CD4-positive, CD25-positive, alpha-beta regulatory T cell (primary cell): ENCODE results near the gene RAC3. TPM values are rescaled to one million over a fixed set of nuclear protein-coding genes. Genes with fewer than 3 reads are reported as not detected.

Experiments used
- ATAC-seq, 2 donors: fragments of 150-1000 bp; cut with Tn5 transposase; one replicate each; pipeline ENCODE4 v1.10.0; 2021; ENCODE audit warnings: low read depth in 2 of 2, moderate number of reproducible peaks in 2 of 2, moderate library complexity in 1 of 2
- DNase-seq, 3 donors: peaks; one replicate each; pipeline versions ENCODE4 v3.0.0 to v3.0.0-alpha.2; 2012 to 2022; ENCODE audit warnings: mixed read lengths in 1 of 3
- H3K27ac ChIP-seq: one replicate; pipeline ENCODE4 v1.7.0; 2013; ENCODE audit warnings: mild to moderate bottlenecking, low read length; ENCODE audit not compliant: insufficient read depth, poor library complexity, severe bottlenecking
- H3K27me3 ChIP-seq: one replicate; pipeline ENCODE4 v1.7.0; 2013; ENCODE audit warnings: low read length; ENCODE audit not compliant: control insufficient read depth, insufficient read depth
- H3K36me3 ChIP-seq: one replicate; pipeline ENCODE4 v1.7.0; 2013; ENCODE audit warnings: mild to moderate bottlenecking, low read length, moderate library complexity; ENCODE audit not compliant: control insufficient read depth, insufficient read depth
- H3K4me1 ChIP-seq: 2 replicates; pipeline ENCODE4 v1.7.0; 2013; ENCODE audit warnings: mild to moderate bottlenecking, low read length; ENCODE audit not compliant: insufficient read depth, control insufficient read depth, poor library complexity, severe bottlenecking
- H3K4me3 ChIP-seq: one replicate; pipeline ENCODE4 v1.7.0; 2013; ENCODE audit warnings: low read depth, mild to moderate bottlenecking, low read length, moderate library complexity
- H3K9me3 ChIP-seq, 2 experiments: 1 replicate in 1 of 2; 2 replicates in 1 of 2; pipeline ENCODE4 v1.7.0; 2013; ENCODE audit warnings: low read length in 2 of 2, mild to moderate bottlenecking in 1 of 2, moderate library complexity in 1 of 2; ENCODE audit not compliant: control insufficient read depth in 2 of 2
- H3K27ac Mint-ChIP-seq, 3 donors: one replicate each; pipeline ENCODE4 v1.8.0; 2020 to 2022; ENCODE audit warnings: mild to moderate bottlenecking in 3 of 3, mixed read lengths in 3 of 3, moderate library complexity in 2 of 3
- H3K27me3 Mint-ChIP-seq: one replicate; pipeline ENCODE4 v1.8.0; 2022; ENCODE audit warnings: mild to moderate bottlenecking, mixed read lengths
- H3K36me3 Mint-ChIP-seq: one replicate; pipeline ENCODE4 v1.8.0; 2020; ENCODE audit warnings: mixed read lengths
- H3K4me1 Mint-ChIP-seq, 4 donors: one replicate each; pipeline ENCODE4 v1.8.0; 2020 to 2022; ENCODE audit warnings: mixed read lengths in 4 of 4, mild to moderate bottlenecking in 1 of 4
- H3K4me3 Mint-ChIP-seq, 4 donors: one replicate each; pipeline ENCODE4 v1.8.0; 2020 to 2022; ENCODE audit warnings: mild to moderate bottlenecking in 4 of 4, mixed read lengths in 4 of 4, moderate library complexity in 3 of 4
- H3K9me3 Mint-ChIP-seq, 7 donors: one replicate each; pipeline ENCODE4 v1.8.0; 2020 to 2022; ENCODE audit warnings: mixed read lengths in 7 of 7, mild to moderate bottlenecking in 3 of 7, moderate library complexity in 2 of 7
- polyA plus RNA-seq, 4 donors: library from polyadenylated mRNA; unstranded; fragments of 300-500 nt; fragmentation: Illumina TruSeq; gene quantifications; one replicate each; pipeline ENCODE4 v1.2.3, GENCODE V29; 2021
- total RNA-seq: library from RNA; stranded (reverse); gene quantifications from one replicate; pipeline ENCODE4 v1.2.3, GENCODE V29; 2022

The RAC3 gene
- total and polyA plus RNA-seq, 5 donors from 2014 or later, result 0.26 to 3.6 TPM; not detected in 3

DNA sequence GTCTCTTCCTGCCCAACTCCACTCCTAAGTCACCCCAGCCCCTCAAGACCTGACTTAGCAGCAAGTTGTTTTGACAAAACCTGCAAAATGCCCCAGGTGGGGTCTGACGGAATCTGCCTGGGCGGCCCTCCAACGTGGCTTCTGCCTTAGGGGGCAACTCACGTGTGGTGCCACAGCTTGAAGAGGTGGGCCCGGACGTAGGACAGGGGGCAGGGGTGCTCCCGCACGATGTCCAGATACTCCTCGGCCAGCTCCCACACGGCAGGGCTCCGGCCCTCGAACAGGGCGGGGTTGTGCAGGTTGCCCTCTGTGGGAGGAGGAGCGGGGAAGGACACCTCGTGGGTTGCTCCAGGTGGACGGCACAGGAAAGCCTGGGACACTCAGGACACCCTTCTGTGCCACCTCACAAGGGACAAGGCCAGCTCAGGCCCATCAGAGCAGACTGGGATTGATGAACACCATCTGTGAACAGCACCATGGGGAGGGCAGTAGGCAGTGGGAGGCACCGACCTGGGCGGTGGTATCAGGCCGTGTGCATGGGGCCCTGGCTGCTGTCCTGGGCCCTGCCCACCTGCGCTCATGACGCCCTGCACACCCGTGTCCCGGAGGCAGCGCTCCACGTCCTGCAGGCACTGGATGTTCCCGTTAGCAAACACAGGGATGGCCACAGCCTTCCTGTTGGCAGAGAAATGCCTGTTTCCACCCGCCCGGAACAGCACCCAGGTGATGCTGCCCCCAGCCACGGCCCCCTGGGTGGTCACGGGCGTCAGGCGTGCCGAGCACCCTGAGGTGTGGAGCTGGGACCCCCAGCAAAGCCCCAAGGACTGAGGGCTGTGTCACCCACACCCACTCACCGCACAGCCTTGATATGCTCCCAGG, 29.8 kb downstream of the RAC3 start:
- peaks cover 18% of the 10 kb centered on the region for H3K36me3 ChIP-seq
- no peaks in the 10 kb centered on the region for H3K9me3 ChIP-seq
- peaks cover 0 to 2% (median 0%) of the 10 kb centered on the region in 7 donors for H3K9me3 Mint-ChIP-seq
- peaks cover 5% of the 10 kb centered on the region for H3K36me3 Mint-ChIP-seq
- H3K27ac ChIP-seq, result no peak overlapping the region
- DNase-seq, result no peak
- H3K4me3 ChIP-seq, result no peak overlapping the region
- ATAC-seq, result no peak
- no peak overlapping the region for H3K4me3 Mint-ChIP-seq
- H3K27me3 Mint-ChIP-seq, result no peaks in the 10 kb centered on the region
- peaks cover 0 to 13% (median 1%) of the 10 kb centered on the region in 4 donors for H3K4me1 Mint-ChIP-seq
- H3K27ac Mint-ChIP-seq, result no peak overlapping the region
- no peaks in the 10 kb centered on the region for H3K27me3 ChIP-seq
- peaks cover 23% of the 10 kb centered on the region for H3K4me1 ChIP-seq

DNA sequence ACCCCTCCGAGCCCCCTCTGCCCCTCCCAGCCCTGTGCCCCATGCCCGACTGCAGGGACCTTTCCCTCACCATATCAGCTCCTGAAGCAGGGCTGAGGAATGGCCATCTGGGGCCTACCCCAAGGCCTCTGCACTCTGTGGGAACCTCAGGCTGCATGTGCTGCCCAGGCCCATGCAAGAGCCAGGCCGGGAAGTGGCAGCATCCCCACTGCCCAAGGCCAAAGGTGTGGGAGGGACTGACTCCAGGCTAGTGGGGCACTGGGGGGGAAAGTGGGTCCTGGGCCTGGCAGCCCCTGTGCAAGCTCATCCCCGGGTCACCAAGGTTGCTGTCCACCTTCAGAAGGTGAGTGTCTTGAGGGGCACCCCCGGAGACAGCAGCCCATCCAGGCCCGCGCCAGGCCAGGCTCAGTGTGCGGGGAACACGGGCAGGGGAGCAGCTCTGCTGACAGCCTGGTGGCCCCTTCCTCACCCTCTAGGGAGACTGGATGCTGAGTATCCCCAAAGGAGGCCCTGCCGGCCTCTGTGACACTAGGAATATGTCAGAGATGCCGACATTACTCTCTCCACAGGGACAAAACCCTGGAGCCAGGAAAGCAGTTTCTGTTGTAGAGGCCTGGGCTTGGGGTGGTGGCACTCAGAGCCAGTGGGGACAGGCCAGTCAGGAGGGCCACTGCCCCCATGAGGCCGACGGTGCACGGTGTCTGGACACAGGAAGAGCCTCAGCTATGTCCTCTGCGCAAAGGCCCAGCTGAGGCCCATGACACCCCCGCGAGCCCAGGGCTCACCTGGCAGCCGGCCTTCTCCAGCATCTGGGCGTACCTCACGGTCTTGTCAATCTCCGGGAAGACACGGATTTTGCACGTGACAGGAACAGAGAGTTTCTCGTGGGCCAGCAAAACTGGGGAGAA, 30.9 kb downstream of the RAC3 start:
- H3K9me3 Mint-ChIP-seq, result peaks cover 0 to 2% (median 0%) of the 10 kb centered on the region in 7 donors
- H3K27me3 Mint-ChIP-seq, result no peaks in the 10 kb centered on the region
- DNase-seq (no peak), ATAC-seq (no peak)
- Histone ChIP-seq H3K27me3 (no peaks in the 10 kb centered on the region), H3K4me3 (no peak overlapping the region), H3K4me1 (peaks cover 25% of the 10 kb centered on the region), H3K27ac (no peak overlapping the region), H3K36me3 (peaks cover 15% of the 10 kb centered on the region), H3K9me3 (no peaks in the 10 kb centered on the region)
- H3K4me1 Mint-ChIP-seq, result peaks cover 0 to 19% (median 3%) of the 10 kb centered on the region in 4 donors
- H3K27ac Mint-ChIP-seq, result no peak overlapping the region
- peaks cover 5% of the 10 kb centered on the region for H3K36me3 Mint-ChIP-seq
- H3K4me3 Mint-ChIP-seq, result peak overlapping the region in 3 of 4 donors; percentile 39 to 69 (median 41)

DNA sequence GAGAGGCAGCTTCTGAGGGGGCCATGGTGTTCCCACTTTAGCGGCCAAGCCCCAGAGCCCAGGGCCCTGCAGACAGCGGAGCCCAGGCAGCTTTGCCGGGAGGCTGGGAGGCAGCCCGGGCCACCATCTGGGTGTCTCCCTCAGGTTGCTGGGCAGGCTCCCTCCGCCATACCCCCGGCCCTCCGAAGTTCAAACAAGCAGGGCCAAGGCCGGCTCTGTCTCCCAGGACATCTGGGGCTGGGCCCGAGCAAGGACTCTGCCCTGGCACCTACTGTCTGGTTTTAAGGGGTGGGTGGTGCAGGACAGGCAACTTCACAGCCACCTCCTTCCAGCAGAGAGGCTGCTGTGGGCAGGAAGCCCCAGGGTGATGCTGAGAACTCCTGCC, 31.5 kb downstream of the RAC3 start:
- Mint-ChIP-seq H3K27me3 (no peaks in the 10 kb centered on the region), H3K4me3 (peak overlapping the region in 1 of 4 donors; percentile 69), H3K4me1 (peaks cover 0 to 19% (median 3%) of the 10 kb centered on the region in 4 donors), H3K9me3 (peaks cover 0 to 2% (median 0%) of the 10 kb centered on the region in 7 donors), H3K36me3 (peaks cover 1% of the 10 kb centered on the region), H3K27ac (no peak overlapping the region)
- Histone ChIP-seq H3K9me3 (no peaks in the 10 kb centered on the region), H3K36me3 (peaks cover 9% of the 10 kb centered on the region), H3K4me1 (peaks cover 25% of the 10 kb centered on the region), H3K4me3 (no peak overlapping the region), H3K27me3 (no peaks in the 10 kb centered on the region), H3K27ac (no peak overlapping the region)
- no peak for DNase-seq
- ATAC-seq, result no peak

DNA sequence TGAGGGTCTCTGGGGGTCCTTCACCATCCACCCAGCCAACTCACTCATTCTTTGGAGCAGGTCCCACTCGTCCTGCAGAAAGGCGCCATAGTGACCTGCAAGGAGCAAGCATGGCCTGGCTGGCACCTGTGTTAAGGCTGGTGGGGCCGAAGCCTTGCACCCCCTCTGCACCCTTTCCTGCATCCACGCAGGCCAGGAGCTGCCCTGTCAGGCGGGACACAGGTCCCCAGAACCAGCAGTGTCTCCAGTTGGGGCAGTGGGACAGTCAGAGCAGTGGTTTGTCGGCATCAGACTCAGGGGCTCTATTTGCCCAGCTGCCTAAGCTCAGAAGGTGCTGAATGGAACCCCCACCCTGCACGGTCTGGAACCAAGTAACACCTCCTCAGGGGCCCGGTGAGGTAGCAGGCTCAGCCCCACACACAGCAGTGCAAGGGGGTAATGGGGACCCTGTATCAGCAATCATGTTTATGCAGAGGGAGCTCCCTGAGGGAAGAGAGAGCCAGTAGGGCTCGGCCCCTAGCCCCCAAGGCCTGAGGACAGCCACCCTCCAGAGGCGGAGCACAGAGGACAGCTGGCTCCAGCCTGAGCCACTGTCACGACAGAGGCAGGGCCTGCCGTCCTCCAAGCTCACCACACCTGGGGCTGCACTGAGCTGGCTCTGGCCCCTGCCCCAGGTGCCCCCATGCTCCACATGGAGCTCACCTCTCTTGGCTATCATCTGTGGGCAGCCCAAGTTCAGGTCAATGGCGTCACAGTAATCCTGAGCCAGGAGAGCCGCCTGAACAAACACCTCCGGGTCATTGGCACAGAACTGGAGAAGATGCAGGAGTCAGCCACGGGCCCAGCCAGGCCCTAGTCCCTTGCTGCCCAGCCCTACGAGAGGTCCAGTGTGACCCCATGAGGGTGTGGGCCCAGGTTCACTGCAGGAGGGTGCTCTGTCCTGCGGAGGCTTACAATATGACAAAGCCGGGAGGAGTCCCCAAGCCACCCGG, 32.2 kb downstream of the RAC3 start:
- Histone ChIP-seq H3K4me3 (no peak overlapping the region), H3K9me3 (no peaks in the 10 kb centered on the region), H3K4me1 (peaks cover 25% of the 10 kb centered on the region), H3K27me3 (no peaks in the 10 kb centered on the region), H3K27ac (no peak overlapping the region), H3K36me3 (peaks cover 9% of the 10 kb centered on the region)
- ATAC-seq (no peak), DNase-seq (no peak)
- H3K27ac Mint-ChIP-seq, result peak overlapping the region in 1 of 3 donors; percentile 71
- peak overlapping the region; percentile 76 to 83 (median 80) for H3K4me3 Mint-ChIP-seq
- H3K27me3 Mint-ChIP-seq, result no peaks in the 10 kb centered on the region
- peaks cover 0 to 2% (median 0%) of the 10 kb centered on the region in 7 donors for H3K9me3 Mint-ChIP-seq
- no peaks in the 10 kb centered on the region for H3K36me3 Mint-ChIP-seq
- peaks cover 0 to 19% (median 3%) of the 10 kb centered on the region in 4 donors for H3K4me1 Mint-ChIP-seq

DNA sequence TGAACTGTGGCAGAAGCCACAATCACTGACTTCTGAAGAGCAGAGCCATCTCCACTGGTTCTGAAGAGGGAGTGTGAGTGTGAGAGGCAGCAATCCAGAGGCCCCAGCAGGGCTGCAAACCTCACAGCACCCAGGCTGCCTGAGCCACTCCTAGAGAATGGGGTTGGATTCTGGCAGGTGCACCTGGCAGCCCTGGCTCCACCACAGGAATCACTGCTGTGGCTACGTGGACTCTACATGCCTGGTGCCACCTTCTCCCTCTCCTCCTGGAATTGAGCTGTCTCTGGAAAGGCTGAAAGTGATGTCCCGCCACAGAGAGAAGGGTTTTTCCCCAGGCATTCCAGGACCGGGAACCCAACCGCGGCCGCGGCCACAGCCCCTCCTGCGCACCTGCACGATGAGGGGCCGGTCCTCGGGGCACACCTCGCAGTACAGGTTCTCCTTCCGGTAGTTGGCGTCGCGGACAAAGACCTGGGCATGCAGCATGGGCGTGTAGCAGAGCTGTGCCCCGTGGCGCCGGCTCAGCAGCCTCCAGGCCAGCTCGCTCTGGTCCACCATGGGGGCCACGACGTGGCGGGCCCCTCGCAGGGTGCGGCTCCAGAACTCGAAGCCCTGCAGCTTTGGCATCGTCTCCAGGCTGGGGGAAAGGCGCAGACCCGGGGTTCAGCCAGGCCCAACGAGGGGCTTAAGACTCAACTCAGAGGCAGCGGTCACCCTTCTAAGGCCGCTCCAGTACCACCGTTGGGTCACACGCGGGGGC, 33.1 kb downstream of the RAC3 start:
- peak overlapping the region; percentile 76 to 83 (median 80) for H3K4me3 Mint-ChIP-seq
- peaks cover 0 to 2% (median 0%) of the 10 kb centered on the region in 7 donors for H3K9me3 Mint-ChIP-seq
- H3K4me1 Mint-ChIP-seq, result peaks cover 0 to 19% (median 3%) of the 10 kb centered on the region in 4 donors
- Histone ChIP-seq H3K27me3 (no peaks in the 10 kb centered on the region), H3K4me1 (peaks cover 25% of the 10 kb centered on the region), H3K4me3 (no peak overlapping the region), H3K36me3 (peaks cover 9% of the 10 kb centered on the region), H3K27ac (peak overlapping the region; percentile 57), H3K9me3 (no peaks in the 10 kb centered on the region)
- H3K27ac Mint-ChIP-seq, result peak overlapping the region in 2 of 3 donors; percentile 52 to 71
- no peak for ATAC-seq
- no peaks in the 10 kb centered on the region for H3K27me3 Mint-ChIP-seq
- DNase-seq, result no peak
- no peaks in the 10 kb centered on the region for H3K36me3 Mint-ChIP-seq

- peaks cover 0 to 2% (median 0%) of the 10 kb centered on the region in 7 donors for H3K9me3 Mint-ChIP-seq
- Histone ChIP-seq H3K4me3 (no peak overlapping the region), H3K4me1 (peaks cover 25% of the 10 kb centered on the region), H3K27me3 (no peaks in the 10 kb centered on the region), H3K27ac (peak overlapping the region; percentile 57), H3K9me3 (no peaks in the 10 kb centered on the region), H3K36me3 (peaks cover 9% of the 10 kb centered on the region)
- peak overlapping the region in 3 of 4 donors; percentile 76 to 83 (median 78) for H3K4me3 Mint-ChIP-seq
- peak in 1 of 3 donors; percentile 44 for DNase-seq
- peaks cover 0 to 19% (median 3%) of the 10 kb centered on the region in 4 donors for H3K4me1 Mint-ChIP-seq
- ATAC-seq, result peak; percentile 39 to 48
- H3K27ac Mint-ChIP-seq, result peak overlapping the region in 1 of 3 donors; percentile 15
- no peaks in the 10 kb centered on the region for H3K27me3 Mint-ChIP-seq
- no peaks in the 10 kb centered on the region for H3K36me3 Mint-ChIP-seq
Observed at GRCh38 chr17:82065193-82065637, 33.7 kb downstream of the RAC3 start.
